CD14-positive monocyte (primary cell): ENCODE data around the gene IGF1R. TPM values are rescaled to one million over a fixed set of nuclear protein-coding genes. Genes with fewer than 3 reads are reported as not detected.

Experiments used
- DNase-seq, 3 donors: peaks; one replicate each; pipeline ENCODE4 v3.0.0-alpha.2; 2011 to 2022
- H2AFZ ChIP-seq: 2 replicates; pipeline ENCODE4 v1.6.0; 2012; ENCODE audit warnings: mild to moderate bottlenecking, low read depth, low read length, inconsistent platforms; ENCODE audit not compliant: insufficient read depth, poor library complexity, severe bottlenecking
- H3K27ac ChIP-seq, 2 donors: 1 replicate in 1 of 2; 2 replicates in 1 of 2; pipeline ENCODE4 v1.5.1; 2012 to 2013; ENCODE audit warnings: low read length in 2 of 2, control low read depth in 1 of 2, inconsistent platforms in 1 of 2, low read depth in 1 of 2, mild to moderate bottlenecking in 1 of 2
- H3K27me3 ChIP-seq, 2 donors: one replicate each; pipeline versions ENCODE4 v1.6.0 to v1.6.1; 2011 to 2013; ENCODE audit warnings: low read length in 2 of 2; ENCODE audit not compliant: control insufficient read depth in 2 of 2, insufficient read depth in 2 of 2
- H3K36me3 ChIP-seq, 2 donors: replicated peaks in 1 of 2; 1 replicate in 1 of 2; 2 replicates in 1 of 2; pipeline versions ENCODE4 v1.5.1 to v1.6.1; 2012 to 2013; ENCODE audit warnings: low read length in 2 of 2, control low read depth in 1 of 2, inconsistent platforms in 1 of 2, mild to moderate bottlenecking in 1 of 2; ENCODE audit not compliant: insufficient read depth in 2 of 2, control insufficient read depth in 1 of 2
- H3K4me1 ChIP-seq, 2 donors: 1 replicate in 1 of 2; 2 replicates in 1 of 2; pipeline versions ENCODE4 v1.5.1 to v1.6.1; 2012 to 2013; ENCODE audit warnings: low read length in 2 of 2, control low read depth in 1 of 2, inconsistent platforms in 1 of 2, mild to moderate bottlenecking in 1 of 2, moderate library complexity in 1 of 2; ENCODE audit not compliant: insufficient read depth in 2 of 2, control insufficient read depth in 1 of 2
- H3K4me2 ChIP-seq: replicated peaks from 2 replicates; pipeline ENCODE3; 2012; ENCODE audit warnings: low read length, moderate library complexity, mild to moderate bottlenecking; ENCODE audit not compliant: poor library complexity, severe bottlenecking; ENCODE audit errors: extremely low read depth
- H3K4me3 ChIP-seq, 3 experiments: fragments of 200-600 bp in 1 of 3; sonication (generic) in 1 of 3; replicated peaks in 1 of 3; 1 replicate in 2 of 3; 2 replicates in 1 of 3; pipeline ENCODE4 v1.5.1; 2011 to 2013; ENCODE audit warnings: low read length in 3 of 3, mild to moderate bottlenecking in 3 of 3, control low read depth in 2 of 3, low read depth in 2 of 3, inconsistent platforms in 1 of 3, moderate library complexity in 1 of 3
- H3K79me2 ChIP-seq: 2 replicates; pipeline ENCODE4 v1.6.0; 2012; ENCODE audit warnings: mild to moderate bottlenecking, control low read depth, inconsistent platforms, low read length, moderate library complexity; ENCODE audit not compliant: insufficient read depth
- H3K9ac ChIP-seq: 2 replicates; pipeline ENCODE4 v1.6.0; 2017; ENCODE audit warnings: low read length, mild to moderate bottlenecking; ENCODE audit not compliant: insufficient read depth, poor library complexity, severe bottlenecking
- H3K9me3 ChIP-seq, 2 donors: replicated peaks in 1 of 2; 1 replicate in 1 of 2; 2 replicates in 1 of 2; pipeline versions ENCODE4 v1.5.1 to v1.6.1; 2012 to 2013; ENCODE audit warnings: low read length in 2 of 2, control low read depth in 1 of 2; ENCODE audit not compliant: control insufficient read depth in 1 of 2, insufficient read depth in 1 of 2
- H4K20me1 ChIP-seq: 2 replicates; pipeline ENCODE4 v1.6.0; 2012; ENCODE audit warnings: mild to moderate bottlenecking, low read length, control low read depth, moderate library complexity; ENCODE audit not compliant: insufficient read depth
- H3K27ac Mint-ChIP-seq, 7 donors: one replicate each; pipeline ENCODE4 v1.8.0; 2020; ENCODE audit warnings: mild to moderate bottlenecking in 7 of 7, mixed read lengths in 7 of 7, moderate library complexity in 6 of 7, inconsistent platforms in 2 of 7
- H3K27me3 Mint-ChIP-seq, 3 donors: one replicate each; pipeline ENCODE4 v1.8.0; 2021 to 2022; ENCODE audit warnings: low read depth in 3 of 3, mild to moderate bottlenecking in 3 of 3, mixed read lengths in 3 of 3, moderate library complexity in 3 of 3, inconsistent platforms in 1 of 3
- H3K36me3 Mint-ChIP-seq, 2 donors: one replicate each; pipeline ENCODE4 v1.8.0; 2020; ENCODE audit warnings: mixed read lengths in 2 of 2, inconsistent platforms in 1 of 2, mild to moderate bottlenecking in 1 of 2
- H3K4me1 Mint-ChIP-seq: one replicate; pipeline ENCODE4 v1.8.0; 2020; ENCODE audit warnings: mild to moderate bottlenecking, mixed read lengths
- H3K4me3 Mint-ChIP-seq, 2 donors: one replicate each; pipeline ENCODE4 v1.8.0; 2020; ENCODE audit warnings: mild to moderate bottlenecking in 2 of 2, mixed read lengths in 2 of 2, moderate library complexity in 1 of 2
- H3K9me3 Mint-ChIP-seq, 7 donors: one replicate each; pipeline ENCODE4 v1.8.0; 2020 to 2022; ENCODE audit warnings: mixed read lengths in 7 of 7, mild to moderate bottlenecking in 6 of 7, moderate library complexity in 6 of 7, inconsistent platforms in 2 of 7
- WGBS: methylation state at CpG from one replicate; pipeline ENCODE4 v1.1.5; 2013; ENCODE audit warnings: missing lambda C conversion rate; ENCODE audit not compliant: insufficient coverage; 5-methylcytosine and 5-hydroxymethylcytosine counted together
- intact Hi-C, 2 donors: fragments of 100-400 bp; cut with micrococcal nuclease; formaldehyde crosslinking; loops; one replicate each; pipeline versions ENCODE4 v1.15.0 to v1.15.1; 2023
- polyA plus RNA-seq, 3 donors: library from polyadenylated mRNA; depleted of rRNA in 1 of 3; unstranded in 2 of 3; stranded (reverse) in 1 of 3; fragments of 300-500 nt in 2 of 3; fragments of >200 nt in 1 of 3; fragmentation: Illumina TruSeq in 2 of 3; gene quantifications; 1 replicate in 2 of 3; 2 replicates in 1 of 3; pipeline ENCODE4 v1.2.3, GENCODE V29; 2012 to 2021
- TF ChIP-seq, protein P1 (sequence below): fragments of 200-600 bp; IDR thresholded peaks from one replicate; pipeline ENCODE4 v1.8.0; 2022; ENCODE audit warnings: antibody characterized with exemption, mild to moderate bottlenecking

Gene IGF1R
- polyA plus RNA-seq, 3 donors = 0.35 to 4.9 (median 0.67) TPM

DNA sequence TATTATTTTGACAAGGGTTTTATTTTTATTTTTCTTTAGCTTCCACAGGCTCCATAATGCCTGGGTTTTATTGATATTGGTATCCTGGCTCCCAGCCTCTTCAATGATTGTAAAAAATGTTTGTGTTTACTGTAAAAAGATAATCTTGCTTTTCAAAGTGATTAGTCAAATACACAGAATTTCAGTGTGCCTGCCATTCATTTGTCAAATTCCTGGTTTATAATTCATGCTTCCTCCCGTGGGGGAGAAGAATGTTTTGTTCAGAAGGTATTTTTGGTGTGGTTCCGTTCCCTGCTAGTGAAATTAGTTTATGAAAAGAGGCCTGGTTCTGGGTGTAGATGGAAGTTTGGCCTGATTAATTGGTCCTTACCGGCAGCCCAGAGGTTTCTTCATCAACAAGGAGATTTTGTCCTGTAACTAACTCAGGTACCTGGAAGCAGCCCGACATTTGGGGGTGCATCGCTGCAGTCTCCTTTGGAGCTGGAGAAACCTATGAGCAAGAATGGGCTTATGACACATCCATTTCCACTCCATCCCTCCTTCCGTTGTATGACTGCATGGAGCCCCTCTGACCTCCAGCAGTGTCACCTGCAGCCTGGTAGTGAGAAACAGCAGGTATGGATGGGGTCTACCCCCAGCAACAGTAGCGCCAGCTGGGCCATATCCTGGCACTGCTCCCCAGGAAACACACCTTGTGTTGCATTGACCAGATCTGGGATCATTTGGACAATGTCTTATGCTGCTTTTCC is 257.8 kb downstream of the IGF1R start:
- Mint-ChIP-seq H3K27me3 (peaks cover 0 to 2% (median 0%) of the 10 kb centered on the region in 3 donors), H3K27ac (no peak overlapping the region), H3K4me1 (peaks cover 21% of the 10 kb centered on the region), H3K9me3 (no peaks in the 10 kb centered on the region), H3K4me3 (no peak overlapping the region), H3K36me3 (peaks cover 41 to 42% of the 10 kb centered on the region in 2 donors)
- Histone ChIP-seq H3K27me3 (no peaks in the 10 kb centered on the region), H3K4me1 (peaks cover 4 to 22% of the 10 kb centered on the region in 2 donors), H3K4me3 (no peak overlapping the region), H3K27ac (no peak overlapping the region), H3K36me3 (peaks cover 15 to 52% of the 10 kb centered on the region in 2 donors), H4K20me1 (no peaks in the 10 kb centered on the region), H3K4me2 (no peak overlapping the region), H3K79me2 (peaks cover 4% of the 10 kb centered on the region), H2AFZ (no peak overlapping the region), H3K9me3 (no peaks in the 10 kb centered on the region), H3K9ac (no peak overlapping the region)
- WGBS = 95% methylated on average over 3 of the region's 7 CpGs
- no peak for DNase-seq
- TF ChIP-seq, protein P1, sequence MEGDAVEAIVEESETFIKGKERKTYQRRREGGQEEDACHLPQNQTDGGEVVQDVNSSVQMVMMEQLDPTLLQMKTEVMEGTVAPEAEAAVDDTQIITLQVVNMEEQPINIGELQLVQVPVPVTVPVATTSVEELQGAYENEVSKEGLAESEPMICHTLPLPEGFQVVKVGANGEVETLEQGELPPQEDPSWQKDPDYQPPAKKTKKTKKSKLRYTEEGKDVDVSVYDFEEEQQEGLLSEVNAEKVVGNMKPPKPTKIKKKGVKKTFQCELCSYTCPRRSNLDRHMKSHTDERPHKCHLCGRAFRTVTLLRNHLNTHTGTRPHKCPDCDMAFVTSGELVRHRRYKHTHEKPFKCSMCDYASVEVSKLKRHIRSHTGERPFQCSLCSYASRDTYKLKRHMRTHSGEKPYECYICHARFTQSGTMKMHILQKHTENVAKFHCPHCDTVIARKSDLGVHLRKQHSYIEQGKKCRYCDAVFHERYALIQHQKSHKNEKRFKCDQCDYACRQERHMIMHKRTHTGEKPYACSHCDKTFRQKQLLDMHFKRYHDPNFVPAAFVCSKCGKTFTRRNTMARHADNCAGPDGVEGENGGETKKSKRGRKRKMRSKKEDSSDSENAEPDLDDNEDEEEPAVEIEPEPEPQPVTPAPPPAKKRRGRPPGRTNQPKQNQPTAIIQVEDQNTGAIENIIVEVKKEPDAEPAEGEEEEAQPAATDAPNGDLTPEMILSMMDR = no peak
- intact Hi-C loops = no loop called here

DNA sequence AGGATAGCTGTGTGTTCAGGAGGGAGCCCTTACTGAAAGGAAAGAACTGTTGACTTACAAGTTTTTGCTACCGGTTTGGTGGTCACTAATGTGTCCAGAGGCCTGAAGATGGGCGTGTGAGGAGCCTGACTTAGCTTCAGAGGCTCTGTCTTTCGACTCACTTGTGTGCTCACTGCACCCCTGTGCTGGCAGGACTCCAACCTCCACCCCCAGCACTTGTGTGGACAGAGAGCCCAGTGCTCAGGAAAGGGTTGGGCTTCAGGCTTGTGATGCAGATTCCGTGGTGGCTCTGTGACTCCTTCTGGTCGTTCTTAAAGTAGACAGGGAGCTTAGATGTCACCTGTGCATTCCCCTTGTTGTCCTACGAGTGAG is 258.4 kb downstream of the IGF1R start:
- Histone ChIP-seq H4K20me1 (no peaks in the 10 kb centered on the region), H3K4me1 (peaks cover 4 to 17% of the 10 kb centered on the region in 2 donors), H3K9ac (no peak overlapping the region), H3K4me3 (no peak overlapping the region), H3K36me3 (peaks cover 21 to 58% of the 10 kb centered on the region in 2 donors), H3K27ac (no peak overlapping the region), H3K79me2 (peaks cover 4% of the 10 kb centered on the region), H3K9me3 (no peaks in the 10 kb centered on the region), H2AFZ (no peak overlapping the region), H3K27me3 (no peaks in the 10 kb centered on the region), H3K4me2 (no peak overlapping the region)
- Mint-ChIP-seq H3K9me3 (no peaks in the 10 kb centered on the region), H3K27ac (no peak overlapping the region), H3K4me1 (peaks cover 16% of the 10 kb centered on the region), H3K36me3 (peaks cover 41 to 48% of the 10 kb centered on the region in 2 donors), H3K4me3 (no peak overlapping the region), H3K27me3 (no peaks in the 10 kb centered on the region)
- no peak for DNase-seq
- 88% methylated on average over 6 of the region's 6 CpGs for WGBS
- intact Hi-C loops = no loop called here
- TF ChIP-seq, protein P1 = no peak
